Measurements from ENCODE around the gene RNF180.
"Not testable (repeated sequence)": the region's sequence is repeated elsewhere in the genome, so short reads cannot be mapped to it uniquely, and the experiment has no call there.

RNF180 gene

GRCh38 chr5:64180661-64181343 is 15.2 kb downstream of the RNF180 start:
- no peak for DNase-seq

- DNase-seq: no peak
These were observed 15.8 kb downstream of the RNF180 start for GRCh38 chr5:64181440-64181839.

GRCh38 chr5:64183956-64184355 is 18.3 kb downstream of the RNF180 start:
- no peak for DNase-seq

GRCh38 chr5:64184832-64185231 is 19.2 kb downstream of the RNF180 start:
- DNase-seq: no peak

GRCh38 chr5:64188776-64189175 is 23.1 kb downstream of the RNF180 start:
- no peak for DNase-seq

GRCh38 chr5:64190562-64191306 is 25.1 kb downstream of the RNF180 start:
- DNase-seq: no peak

GRCh38 chr5:64195981-64196380 is 30.3 kb downstream of the RNF180 start:
- no peak for DNase-seq

GRCh38 chr5:64199425-64199824 is 33.8 kb downstream of the RNF180 start:
- DNase-seq: no peak

- no peak for DNase-seq
These were observed 36.4 kb downstream of the RNF180 start for GRCh38 chr5:64201996-64202395.

GRCh38 chr5:64206653-64207052 is 41.0 kb downstream of the RNF180 start:
- DNase-seq: no peak

- no peak for DNase-seq
These were observed 42.3 kb downstream of the RNF180 start for GRCh38 chr5:64207978-64208377.

GRCh38 chr5:64209353-64209752 is 43.7 kb downstream of the RNF180 start:
- no peak for DNase-seq

- DNase-seq: no peak
These were observed 45.2 kb downstream of the RNF180 start for GRCh38 chr5:64210866-64211265.

- no peak for DNase-seq
These were observed 47.4 kb downstream of the RNF180 start for GRCh38 chr5:64213011-64213410.

- DNase-seq: no peak
These were observed 47.9 kb downstream of the RNF180 start for GRCh38 chr5:64213531-64213930.

- DNase-seq: no peak
These were observed 48.5 kb downstream of the RNF180 start for GRCh38 chr5:64214132-64214531.

GRCh38 chr5:64221911-64222310 is 56.3 kb downstream of the RNF180 start:
- no peak for DNase-seq

GRCh38 chr5:64225286-64225981 is 59.8 kb downstream of the RNF180 start:
- DNase-seq: not testable (repeated sequence)

- not testable (repeated sequence) for DNase-seq
These were observed 61.5 kb downstream of the RNF180 start for GRCh38 chr5:64227131-64227537.

- peak; percentile 28 for DNase-seq
These were observed 63.6 kb downstream of the RNF180 start for GRCh38 chr5:64229163-64229774.

- no peak for DNase-seq
These were observed 95.1 kb downstream of the RNF180 start for GRCh38 chr5:64260756-64261155.

GRCh38 chr5:64269164-64269563 is 103.5 kb downstream of the RNF180 start:
- no peak for DNase-seq

GRCh38 chr5:64273276-64273675 is 107.6 kb downstream of the RNF180 start:
- DNase-seq: no peak

Measured in activated CD4-positive, alpha-beta T cell treated with anti-CD3 and anti-CD28 coated beads, Interleukin-2, Interleukin-6, amounts not matched to agents 100 ng/mL and 50 ng/mL, durations not matched to agents 16 hours and 8 hours (primary cell).